ENCODE measurements around the gene UNC13A.

UNC13A gene

DNA sequence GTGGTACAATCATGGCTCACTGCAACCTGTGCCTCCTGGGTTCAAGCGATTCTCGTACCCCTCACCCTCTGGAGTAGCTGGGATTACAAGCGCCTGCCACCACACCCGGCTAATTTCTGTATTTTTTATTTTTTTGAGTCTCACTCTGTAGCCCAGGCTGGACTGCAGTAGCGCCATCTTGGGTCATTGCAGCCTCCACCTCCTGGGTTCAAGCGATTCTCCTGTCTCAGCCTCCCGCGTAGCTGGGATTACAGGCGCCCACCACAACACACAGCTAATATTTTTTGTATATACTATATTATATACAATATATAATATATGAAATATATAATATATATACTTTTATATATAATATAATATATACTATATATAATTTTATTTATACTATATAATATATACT is 80.2 kb downstream of the UNC13A start:
- TF ChIP-seq CTCF (IDR thresholded peaks at IDR 0.05; ENCODE audit: low read depth, low read length): no peak
- no peak overlapping the region for H3K4me3 ChIP-seq (ENCODE audit: low read depth, low read length)

GRCh38 chr19:17606590-17607185 is 81.5 kb downstream of the UNC13A start:
- no peak overlapping the region for H3K4me3 ChIP-seq (ENCODE audit: low read depth, low read length)
- TF ChIP-seq CTCF (IDR thresholded peaks at IDR 0.05; ENCODE audit: low read depth, low read length): no peak

- peak overlapping the region; percentile 32; the same call in 1 of the 2 replicates for H3K4me3 ChIP-seq (ENCODE audit: low read depth, low read length)
- TF ChIP-seq CTCF (IDR thresholded peaks at IDR 0.05; ENCODE audit: low read depth, low read length): no peak
These were observed 82.2 kb downstream of the UNC13A start for GRCh38 chr19:17605761-17606589.

- no peak for TF ChIP-seq CTCF (IDR thresholded peaks at IDR 0.05; ENCODE audit: low read depth, low read length)
- no peak overlapping the region for H3K4me3 ChIP-seq (ENCODE audit: low read depth, low read length)
These were observed 83.0 kb downstream of the UNC13A start for GRCh38 chr19:17605117-17605516.

DNA sequence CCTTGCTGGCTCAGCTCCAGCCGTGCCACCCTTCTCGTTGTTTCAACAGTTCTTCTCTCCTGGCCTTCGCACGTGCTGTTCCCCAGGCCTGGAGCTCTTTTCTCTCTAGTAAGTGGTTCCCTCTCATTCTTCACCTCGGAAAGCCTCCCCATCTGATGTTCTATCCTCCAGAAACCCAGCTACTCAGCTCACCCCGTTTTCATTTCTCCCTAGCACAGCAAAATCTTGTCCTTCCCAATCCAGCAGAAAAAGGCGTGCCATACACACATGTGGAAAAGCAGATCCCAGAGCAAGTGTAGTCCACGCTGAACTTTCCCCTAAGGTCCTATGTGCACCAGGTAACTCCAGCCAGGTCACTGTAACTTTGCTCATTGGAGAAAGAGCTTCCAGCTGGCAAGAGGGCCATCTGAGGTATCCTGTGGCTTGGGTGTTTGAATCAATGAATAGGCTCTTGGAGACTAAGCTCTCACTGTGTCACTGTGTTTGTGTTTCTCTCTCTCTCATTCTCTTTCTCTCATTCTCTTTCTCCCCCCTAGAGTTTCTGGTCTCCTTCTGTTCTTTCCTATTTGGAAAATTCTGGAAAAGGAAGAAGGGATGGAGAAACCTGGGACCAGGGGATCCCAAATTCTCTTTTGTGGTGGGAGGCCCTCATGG is 83.7 kb downstream of the UNC13A start:
- H3K4me3 ChIP-seq (ENCODE audit: low read depth, low read length): no peak overlapping the region
- TF ChIP-seq CTCF (IDR thresholded peaks at IDR 0.05; ENCODE audit: low read depth, low read length): no peak

DNA sequence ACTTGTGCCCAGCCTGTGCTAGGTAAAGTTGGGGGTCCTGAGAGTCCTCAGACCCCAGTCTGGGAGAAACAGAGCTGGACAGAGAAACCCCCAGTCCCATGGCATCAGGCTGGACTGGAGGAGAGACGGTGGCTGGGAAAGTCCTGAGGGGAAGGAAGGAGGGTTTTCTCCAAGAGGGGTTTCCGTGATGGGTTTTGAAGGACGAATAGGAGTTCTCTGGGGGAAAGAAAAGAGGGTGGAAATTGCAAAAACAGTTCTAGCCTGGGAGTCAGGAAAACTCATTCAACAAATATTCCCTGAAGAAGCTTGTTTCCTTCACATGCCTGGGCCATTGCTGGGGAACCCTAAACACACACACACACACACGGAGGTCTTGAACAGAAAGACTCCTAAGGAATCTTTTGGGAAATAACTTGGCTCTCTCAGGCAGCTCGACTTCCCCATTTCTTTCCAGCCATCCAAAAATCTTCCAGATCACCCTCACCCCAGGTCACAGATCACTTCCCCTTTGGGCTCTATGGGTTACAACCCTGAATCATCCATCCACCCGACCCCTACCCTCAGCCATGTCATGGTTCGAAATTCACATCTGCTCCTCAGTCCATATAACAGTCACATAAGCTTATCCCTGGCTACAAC is 85.2 kb downstream of the UNC13A start:
- no peak for TF ChIP-seq CTCF (IDR thresholded peaks at IDR 0.05; ENCODE audit: low read depth, low read length)
- no peak overlapping the region for H3K4me3 ChIP-seq (ENCODE audit: low read depth, low read length)

Measured in WI38 (cell line).